Mucosa of descending colon (tissue), 3 donors: ENCODE measurements around the gene ALDH1L2. TPM values are rescaled to one million over a fixed set of nuclear protein-coding genes. Genes with fewer than 3 reads are reported as not detected.

ENCODE experiments used
- ATAC-seq: fragments of 200-7000 bp; cut with Tn5 transposase; one replicate; pipeline ENCODE4 v1.9.1; 2020; ENCODE audit warnings: mild to moderate bottlenecking, moderate library complexity
- DNase-seq, 3 donors: peaks; one replicate each; pipeline ENCODE4 v3.0.0-alpha.2; 2020
- H3K36me3 ChIP-seq: fragments of 200-600 bp; one replicate; pipeline ENCODE4 v1.8.0; 2021; ENCODE audit warnings: low read depth, mild to moderate bottlenecking
- H3K4me1 ChIP-seq: fragments of 200-600 bp; one replicate; pipeline ENCODE4 v1.8.0; 2021; ENCODE audit warnings: low read depth, mild to moderate bottlenecking
- H3K4me3 ChIP-seq: fragments of 200-600 bp; one replicate; pipeline ENCODE4 v1.8.0; 2021; ENCODE audit warnings: mild to moderate bottlenecking
- H3K9me3 ChIP-seq: fragments of 200-600 bp; one replicate; pipeline ENCODE4 v1.8.0; 2021; ENCODE audit warnings: mild to moderate bottlenecking
- intact Hi-C, 2 donors: fragments of 100-400 bp; cut with DNase I in 1 of 2; cut with micrococcal nuclease in 1 of 2; formaldehyde crosslinking; loops; one replicate each; pipeline versions ENCODE4 v1.11.0 to v1.11.1; 2022; cut with DNase I, micrococcal nuclease
- total RNA-seq, 3 donors: library from RNA; stranded (reverse); fragmentation: NEBNext Ultra II Directional in 2 of 3; extraction: Animal tissue kit (Norgen Biotek cat#: 25700) in 2 of 3; gene quantifications; one replicate each; pipeline versions ENCODE4 v1.2.1 to v1.2.4, GENCODE V29; 2021 to 2023
- TF ChIP-seq, protein P1 (sequence below): fragments of 200-600 bp; IDR thresholded peaks from one replicate; pipeline ENCODE4 v1.8.0; 2022; ENCODE audit warnings: antibody characterized with exemption, mild to moderate bottlenecking
- donor health status: DM: no; HTN: no; CAD: no; lungs with moderate emphysema.
- donor health status: DM: no; HTN: no; CAD: no.
- donor health status: DM: no; HTN: yes; CAD: no.

The ALDH1L2 gene
- total RNA-seq, 3 donors from 2014 or later, result 1.4 to 5.0 (median 4.3) TPM

DNA sequence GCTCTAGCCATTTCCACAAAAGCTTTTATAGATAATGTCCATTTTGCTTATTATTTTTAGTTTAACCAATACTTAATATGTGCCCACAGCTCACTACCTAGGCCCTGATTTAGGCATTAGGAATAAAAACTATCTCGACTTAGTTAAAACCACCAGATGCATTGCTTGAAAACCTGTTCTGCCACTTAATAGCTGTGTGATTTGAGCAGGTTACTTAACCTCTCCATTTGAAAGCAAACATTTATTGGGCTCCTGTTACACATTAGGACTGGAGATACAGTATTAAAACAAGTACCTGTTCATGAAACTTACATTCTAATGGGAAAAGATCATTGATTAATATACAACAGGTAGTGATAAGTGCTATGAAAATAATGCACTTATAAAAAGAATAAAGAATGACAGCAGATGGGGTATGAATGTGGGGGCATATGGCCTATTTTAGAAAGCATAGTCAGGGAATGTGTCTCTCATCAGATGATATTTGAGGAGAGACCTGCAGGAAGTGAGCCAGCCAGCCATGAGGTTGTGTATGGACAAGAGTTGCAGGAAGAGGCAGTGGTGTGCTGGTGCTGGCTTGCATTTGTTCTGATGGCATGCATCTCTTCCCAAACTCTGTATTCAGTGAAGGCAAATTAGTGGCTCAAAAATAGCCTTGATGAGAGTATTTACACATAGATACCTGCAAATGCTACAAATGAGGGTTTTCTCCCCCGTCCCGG is 63.9 kb downstream of the ALDH1L2 start:
- Histone ChIP-seq H3K36me3 (no peaks in the 10 kb centered on the region), H3K4me1 (no peaks in the 10 kb centered on the region), H3K9me3 (no peaks in the 10 kb centered on the region), H3K4me3 (no peak overlapping the region)
- ATAC-seq, result no peak
- intact Hi-C loops, result no loop called here
- TF ChIP-seq, protein P1, sequence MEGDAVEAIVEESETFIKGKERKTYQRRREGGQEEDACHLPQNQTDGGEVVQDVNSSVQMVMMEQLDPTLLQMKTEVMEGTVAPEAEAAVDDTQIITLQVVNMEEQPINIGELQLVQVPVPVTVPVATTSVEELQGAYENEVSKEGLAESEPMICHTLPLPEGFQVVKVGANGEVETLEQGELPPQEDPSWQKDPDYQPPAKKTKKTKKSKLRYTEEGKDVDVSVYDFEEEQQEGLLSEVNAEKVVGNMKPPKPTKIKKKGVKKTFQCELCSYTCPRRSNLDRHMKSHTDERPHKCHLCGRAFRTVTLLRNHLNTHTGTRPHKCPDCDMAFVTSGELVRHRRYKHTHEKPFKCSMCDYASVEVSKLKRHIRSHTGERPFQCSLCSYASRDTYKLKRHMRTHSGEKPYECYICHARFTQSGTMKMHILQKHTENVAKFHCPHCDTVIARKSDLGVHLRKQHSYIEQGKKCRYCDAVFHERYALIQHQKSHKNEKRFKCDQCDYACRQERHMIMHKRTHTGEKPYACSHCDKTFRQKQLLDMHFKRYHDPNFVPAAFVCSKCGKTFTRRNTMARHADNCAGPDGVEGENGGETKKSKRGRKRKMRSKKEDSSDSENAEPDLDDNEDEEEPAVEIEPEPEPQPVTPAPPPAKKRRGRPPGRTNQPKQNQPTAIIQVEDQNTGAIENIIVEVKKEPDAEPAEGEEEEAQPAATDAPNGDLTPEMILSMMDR, result no peak
- DNase-seq, result no peak

- Histone ChIP-seq H3K4me3 (no peak overlapping the region), H3K36me3 (no peaks in the 10 kb centered on the region), H3K9me3 (no peaks in the 10 kb centered on the region), H3K4me1 (no peaks in the 10 kb centered on the region)
- DNase-seq (no peak), ATAC-seq (no peak)
- TF ChIP-seq, protein P1, result no peak
- intact Hi-C loops, result no loop called here
Measured at GRCh38 chr12:105018776-105019175, 65.5 kb downstream of the ALDH1L2 start.

DNA sequence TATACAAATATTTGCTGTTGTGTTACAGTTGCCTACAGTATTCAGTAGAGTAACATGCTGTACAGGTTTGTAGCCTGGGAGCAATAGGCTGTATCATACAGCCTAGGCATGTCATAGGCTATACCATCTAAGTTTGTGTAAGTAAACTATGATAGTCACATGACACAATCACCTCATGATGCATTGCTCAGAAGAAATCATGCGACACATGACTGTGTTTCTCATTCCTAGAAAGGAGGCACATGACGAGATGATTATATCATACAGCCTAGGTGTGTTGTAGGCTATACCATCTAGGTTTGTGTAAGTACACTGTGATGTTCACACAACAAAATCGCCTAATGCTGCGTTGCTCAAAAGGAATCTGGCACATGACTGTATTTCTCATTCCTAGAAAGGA is 66.2 kb downstream of the ALDH1L2 start:
- no peak for DNase-seq

DNA sequence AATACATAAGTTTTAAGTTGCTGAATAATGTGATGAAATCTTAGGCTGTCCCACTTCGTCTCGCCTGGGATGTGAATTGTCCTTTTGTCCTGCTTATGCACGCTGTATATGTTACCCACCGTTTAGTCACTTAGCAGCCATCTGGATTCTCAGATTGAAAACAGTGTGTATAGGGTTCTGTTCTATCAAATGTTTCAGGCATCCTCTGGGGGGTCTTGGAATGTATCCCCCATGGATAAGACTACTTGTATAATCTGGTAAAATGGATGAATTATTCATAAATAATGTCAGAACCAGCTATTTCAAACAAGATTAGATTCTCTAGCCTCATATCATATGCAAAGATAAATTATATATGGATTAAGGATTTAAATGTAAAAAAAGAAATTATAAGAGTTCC is 68.7 kb downstream of the ALDH1L2 start:
- DNase-seq, result no peak
- ATAC-seq, result no peak
- TF ChIP-seq, protein P1, result no peak
- intact Hi-C loops, result no loop called here
- Histone ChIP-seq H3K4me1 (no peaks in the 10 kb centered on the region), H3K4me3 (no peak overlapping the region), H3K9me3 (peaks cover 3% of the 10 kb centered on the region), H3K36me3 (no peaks in the 10 kb centered on the region)

More for the DNA sequence above, 66.2 kb downstream of the ALDH1L2 start:
- TF ChIP-seq, protein P1, result no peak
- ATAC-seq, result no peak
- no peaks in the 10 kb centered on the region for H3K9me3 ChIP-seq
- intact Hi-C loops, result no loop called here
- H3K4me3 ChIP-seq, result no peak overlapping the region
- H3K4me1 ChIP-seq, result no peaks in the 10 kb centered on the region
- no peaks in the 10 kb centered on the region for H3K36me3 ChIP-seq

GRCh38 chr12:105014603-105015002 is 69.7 kb downstream of the ALDH1L2 start:
- Histone ChIP-seq H3K4me3 (no peak overlapping the region), H3K4me1 (no peaks in the 10 kb centered on the region), H3K9me3 (peaks cover 3% of the 10 kb centered on the region), H3K36me3 (no peaks in the 10 kb centered on the region)
- ATAC-seq, result no peak
- intact Hi-C loops, result no loop called here
- DNase-seq, result no peak
- TF ChIP-seq, protein P1, result no peak

DNA sequence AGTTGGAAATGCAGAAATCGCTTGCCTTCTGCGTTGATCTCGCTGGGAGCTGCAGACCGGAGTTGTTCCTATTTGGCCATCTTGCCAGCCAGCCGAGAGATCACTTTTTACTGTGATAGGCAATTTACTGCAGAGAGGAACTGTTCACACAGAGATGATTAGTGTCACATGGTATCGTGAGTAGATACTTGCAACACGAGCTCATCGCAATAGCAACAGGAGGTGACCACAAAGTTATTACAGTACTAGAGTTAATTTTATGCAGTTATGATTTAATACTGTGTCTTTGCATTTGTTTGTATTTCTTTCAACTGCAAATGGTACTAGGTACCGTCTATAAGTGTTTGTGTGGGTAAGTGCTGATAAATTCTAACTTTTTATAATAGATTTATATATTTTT is 70.4 kb downstream of the ALDH1L2 start:
- H3K36me3 ChIP-seq, result no peaks in the 10 kb centered on the region
- H3K4me3 ChIP-seq, result no peak overlapping the region
- DNase-seq (no peak), ATAC-seq (no peak)
- intact Hi-C loops, result no loop called here
- TF ChIP-seq, protein P1, result no peak
- no peaks in the 10 kb centered on the region for H3K4me1 ChIP-seq
- H3K9me3 ChIP-seq, result peaks cover 3% of the 10 kb centered on the region
